H9 (cell line): ENCODE data around the gene MTMR6. TPM values are rescaled to one million over a fixed set of nuclear protein-coding genes. Genes with fewer than 3 reads are reported as not detected.

Experiments used
- DNase-seq: peaks from one replicate; pipeline ENCODE4 v3.0.0-alpha.2; 2017
- H2AFZ ChIP-seq: one replicate; pipeline ENCODE4 v1.6.1; 2013; ENCODE audit warnings: mild to moderate bottlenecking, low read length, control low read depth, moderate library complexity
- H2AK5ac ChIP-seq: 2 replicates; pipeline ENCODE4 v1.6.1; 2013; ENCODE audit warnings: low read length, control low read depth, mixed read lengths; ENCODE audit not compliant: insufficient read length
- H2BK120ac ChIP-seq: one replicate; pipeline ENCODE4 v1.6.1; 2013; ENCODE audit warnings: low read depth, mild to moderate bottlenecking, low read length, control low read depth, inconsistent platforms; ENCODE audit not compliant: poor library complexity, severe bottlenecking
- H2BK12ac ChIP-seq: 2 replicates; pipeline ENCODE4 v1.6.1; 2013; ENCODE audit warnings: low read length, control low read depth, mixed read lengths, low read depth; ENCODE audit not compliant: insufficient read length
- H2BK15ac ChIP-seq: 2 replicates; pipeline ENCODE4 v1.6.1; 2013; ENCODE audit warnings: low read depth, low read length, control low read depth
- H2BK20ac ChIP-seq: one replicate; pipeline ENCODE4 v1.6.1; 2013; ENCODE audit warnings: low read depth, mild to moderate bottlenecking, low read length, control low read depth, inconsistent platforms; ENCODE audit not compliant: poor library complexity, severe bottlenecking
- H2BK5ac ChIP-seq: 2 replicates; pipeline ENCODE4 v1.6.1; 2013; ENCODE audit warnings: low read length, control low read depth, mixed read lengths; ENCODE audit not compliant: insufficient read length
- H3K14ac ChIP-seq: 2 replicates; pipeline ENCODE4 v1.6.1; 2013; ENCODE audit warnings: low read length, control low read depth; ENCODE audit not compliant: insufficient read depth
- H3K18ac ChIP-seq: 2 replicates; pipeline ENCODE4 v1.6.1; 2013; ENCODE audit warnings: low read depth, mild to moderate bottlenecking, mixed read lengths, low read length, control low read depth; ENCODE audit not compliant: insufficient read length
- H3K23ac ChIP-seq: 2 replicates; pipeline ENCODE4 v1.6.1; 2013; ENCODE audit warnings: low read length, control low read depth, mixed read lengths, low read depth; ENCODE audit not compliant: insufficient read length
- H3K23me2 ChIP-seq: 2 replicates; pipeline ENCODE4 v1.6.1; 2013; ENCODE audit warnings: low read depth, mild to moderate bottlenecking, mixed read lengths, low read length, control low read depth; ENCODE audit not compliant: insufficient read length, poor library complexity, severe bottlenecking
- H3K27ac ChIP-seq: 2 replicates; pipeline ENCODE4 v1.5.1; 2013; ENCODE audit warnings: low read length, control low read depth, mixed read lengths, low read depth; ENCODE audit not compliant: insufficient read length
- H3K27me3 ChIP-seq: 2 replicates; pipeline ENCODE4 v1.6.1; 2013; ENCODE audit warnings: low read length, control low read depth, inconsistent platforms; ENCODE audit not compliant: insufficient read depth
- H3K4ac ChIP-seq: 2 replicates; pipeline ENCODE4 v1.6.1; 2013; ENCODE audit warnings: low read depth, mild to moderate bottlenecking, control low read depth, inconsistent platforms, low read length, moderate library complexity
- H3K4me1 ChIP-seq: 2 replicates; pipeline ENCODE4 v1.6.1; 2013; ENCODE audit warnings: low read length, control low read depth, inconsistent platforms; ENCODE audit not compliant: insufficient read depth
- H3K4me2 ChIP-seq: 2 replicates; pipeline ENCODE4 v1.6.1; 2013; ENCODE audit warnings: low read length, control low read depth, mixed read lengths; ENCODE audit not compliant: insufficient read length, insufficient read depth
- H3K56ac ChIP-seq: 2 replicates; pipeline ENCODE4 v1.6.1; 2013; ENCODE audit warnings: low read depth, mild to moderate bottlenecking, mixed read lengths, low read length, control low read depth; ENCODE audit not compliant: insufficient read length
- H3K79me1 ChIP-seq: 2 replicates; pipeline ENCODE4 v1.6.1; 2013; ENCODE audit warnings: low read depth, mild to moderate bottlenecking, moderate library complexity, low read length, control low read depth, inconsistent platforms; ENCODE audit not compliant: insufficient read depth, poor library complexity, severe bottlenecking
- H3K79me2 ChIP-seq: 2 replicates; pipeline ENCODE4 v1.6.1; 2013; ENCODE audit warnings: low read length, control low read depth, inconsistent platforms; ENCODE audit not compliant: insufficient read depth
- H3K9ac ChIP-seq: 2 replicates; pipeline ENCODE4 v1.6.1; 2013; ENCODE audit warnings: low read length, control low read depth, mixed read lengths; ENCODE audit not compliant: insufficient read length; ENCODE audit errors: extremely low read depth
- H3K9me3 ChIP-seq: one replicate; pipeline ENCODE4 v1.6.1; 2013; ENCODE audit warnings: low read depth, low read length, inconsistent platforms; ENCODE audit not compliant: control insufficient read depth
- H3T11ph ChIP-seq: one replicate; pipeline ENCODE4 v1.6.1; 2013; ENCODE audit warnings: mild to moderate bottlenecking, low read length, control low read depth, inconsistent platforms
- H4K20me1 ChIP-seq: one replicate; pipeline ENCODE4 v1.6.1; 2013; ENCODE audit not compliant: control insufficient read depth, insufficient read length, insufficient read depth
- H4K5ac ChIP-seq: 2 replicates; pipeline ENCODE4 v1.6.1; 2013; ENCODE audit warnings: low read depth, mild to moderate bottlenecking, mixed read lengths, low read length, control low read depth; ENCODE audit not compliant: insufficient read length
- H4K8ac ChIP-seq: replicated peaks from 2 replicates; pipeline ENCODE4 v1.6.1; 2013; ENCODE audit warnings: low read length, control low read depth, mixed read lengths, low read depth; ENCODE audit not compliant: insufficient read length
- H4K91ac ChIP-seq: 2 replicates; pipeline ENCODE4 v1.6.1; 2013; ENCODE audit warnings: low read depth, mild to moderate bottlenecking, moderate library complexity, mixed read lengths, low read length, control low read depth; ENCODE audit not compliant: insufficient read length
- H3K27ac Mint-ChIP-seq, 3 experiments: 2 replicates in 2 of 3; 3 replicates in 1 of 3; pipeline ENCODE4 v1.8.0; 2020 to 2021; ENCODE audit warnings: mixed read lengths in 3 of 3, mild to moderate bottlenecking in 1 of 3, moderate library complexity in 1 of 3
- H3K27me3 Mint-ChIP-seq: 2 replicates; pipeline ENCODE4 v1.8.0; 2021; ENCODE audit warnings: low read depth, mild to moderate bottlenecking, moderate library complexity, mixed read lengths
- H3K36me3 Mint-ChIP-seq, 3 experiments: 2 replicates in 2 of 3; 3 replicates in 1 of 3; pipeline ENCODE4 v1.8.0; 2020 to 2021; ENCODE audit warnings: low read depth in 3 of 3, mixed read lengths in 3 of 3; ENCODE audit not compliant: insufficient read depth in 1 of 3
- H3K4me1 Mint-ChIP-seq, 2 experiments: 2 replicates each; pipeline ENCODE4 v1.8.0; 2020; ENCODE audit warnings: mixed read lengths in 2 of 2
- H3K4me3 Mint-ChIP-seq, 2 experiments: 2 replicates in 1 of 2; 3 replicates in 1 of 2; pipeline ENCODE4 v1.8.0; 2020 to 2021; ENCODE audit warnings: mild to moderate bottlenecking in 2 of 2, mixed read lengths in 2 of 2, moderate library complexity in 1 of 2
- H3K9me3 Mint-ChIP-seq, 2 experiments: 2 replicates in 1 of 2; 3 replicates in 1 of 2; pipeline ENCODE4 v1.8.0; 2020; ENCODE audit warnings: mild to moderate bottlenecking in 2 of 2, mixed read lengths in 2 of 2, moderate library complexity in 1 of 2
- total RNA-seq: library from RNA; stranded (reverse); gene quantifications from 2 replicates; pipeline ENCODE4 v1.2.1, GENCODE V29; 2021
- TF ChIP-seq, protein P1 (sequence below): fragments of 200-600 bp; sonication (generic); conservative IDR thresholded peaks from 3 replicates; pipeline ENCODE4 v1.8.0; 2021; ENCODE audit warnings: antibody characterized with exemption, mild to moderate bottlenecking

Gene MTMR6
- total RNA-seq, 1 experiment from 2014 or later, result 7.0 TPM

- H3K56ac ChIP-seq, result no peak overlapping the region
- no peaks in the 10 kb centered on the region for H3K23me2 ChIP-seq
- H4K20me1 ChIP-seq, result no peaks in the 10 kb centered on the region
- no peak overlapping the region for H3K4me2 ChIP-seq
- no peak overlapping the region for H2BK5ac ChIP-seq
- H2AFZ ChIP-seq, result no peak overlapping the region
- H3K9ac ChIP-seq, result no peak overlapping the region
- H3T11ph ChIP-seq, result no peak overlapping the region
- no peak overlapping the region for H4K91ac ChIP-seq
- no peak overlapping the region for H3K27ac ChIP-seq
- no peak overlapping the region for H2BK15ac ChIP-seq
- no peaks in the 10 kb centered on the region for H3K27me3 ChIP-seq
- Mint-ChIP-seq H3K27me3 (no peaks in the 10 kb centered on the region), H3K27ac (no peak overlapping the region), H3K4me3 (no peak overlapping the region), H3K4me1 (peaks cover 2% of the 10 kb centered on the region in 2 experiments; a peak in 2 of 4 replicates), H3K9me3 (no peaks in the 10 kb centered on the region), H3K36me3 (peaks cover 6 to 9% (median 9%) of the 10 kb centered on the region in 3 experiments; a peak in 5 of 7 replicates)
- H2AK5ac ChIP-seq, result no peak overlapping the region
- H3K18ac ChIP-seq, result no peak overlapping the region
- H3K23ac ChIP-seq, result no peak overlapping the region
- H4K5ac ChIP-seq, result no peak overlapping the region
- no peaks in the 10 kb centered on the region for H3K4me1 ChIP-seq
- H3K79me2 ChIP-seq, result no peaks in the 10 kb centered on the region
- H2BK120ac ChIP-seq, result no peak overlapping the region
- no peak overlapping the region for H3K14ac ChIP-seq
- no peak overlapping the region for H2BK12ac ChIP-seq
- H3K9me3 ChIP-seq, result no peaks in the 10 kb centered on the region
- no peak overlapping the region for H2BK20ac ChIP-seq
- no peaks in the 10 kb centered on the region for H3K79me1 ChIP-seq
- DNase-seq, result no peak
- TF ChIP-seq, protein P1, sequence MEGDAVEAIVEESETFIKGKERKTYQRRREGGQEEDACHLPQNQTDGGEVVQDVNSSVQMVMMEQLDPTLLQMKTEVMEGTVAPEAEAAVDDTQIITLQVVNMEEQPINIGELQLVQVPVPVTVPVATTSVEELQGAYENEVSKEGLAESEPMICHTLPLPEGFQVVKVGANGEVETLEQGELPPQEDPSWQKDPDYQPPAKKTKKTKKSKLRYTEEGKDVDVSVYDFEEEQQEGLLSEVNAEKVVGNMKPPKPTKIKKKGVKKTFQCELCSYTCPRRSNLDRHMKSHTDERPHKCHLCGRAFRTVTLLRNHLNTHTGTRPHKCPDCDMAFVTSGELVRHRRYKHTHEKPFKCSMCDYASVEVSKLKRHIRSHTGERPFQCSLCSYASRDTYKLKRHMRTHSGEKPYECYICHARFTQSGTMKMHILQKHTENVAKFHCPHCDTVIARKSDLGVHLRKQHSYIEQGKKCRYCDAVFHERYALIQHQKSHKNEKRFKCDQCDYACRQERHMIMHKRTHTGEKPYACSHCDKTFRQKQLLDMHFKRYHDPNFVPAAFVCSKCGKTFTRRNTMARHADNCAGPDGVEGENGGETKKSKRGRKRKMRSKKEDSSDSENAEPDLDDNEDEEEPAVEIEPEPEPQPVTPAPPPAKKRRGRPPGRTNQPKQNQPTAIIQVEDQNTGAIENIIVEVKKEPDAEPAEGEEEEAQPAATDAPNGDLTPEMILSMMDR, result no peak
- no peak overlapping the region for H4K8ac ChIP-seq
- H3K4ac ChIP-seq, result no peak overlapping the region
These were observed 39.9 kb downstream of the MTMR6 start for GRCh38 chr13:25247360-25247759.
